Erythroblast (primary cell): ENCODE data around the gene ANKRD36B.
"Not testable (repeated sequence)": the region's sequence is repeated elsewhere in the genome, so short reads cannot be mapped to it uniquely, and the experiment has no call there.

Experiments
- GATA1 ChIP-seq: IDR thresholded peaks from 2 replicates; pipeline ENCODE4 v1.6.1; 2011; ENCODE audit warnings: low read depth, mild to moderate bottlenecking, control low read depth, low read length, moderate library complexity
- POLR2A ChIP-seq: IDR thresholded peaks from 2 replicates; pipeline ENCODE4 v1.6.1; 2011; ENCODE audit warnings: mild to moderate bottlenecking, low read length

DNA sequence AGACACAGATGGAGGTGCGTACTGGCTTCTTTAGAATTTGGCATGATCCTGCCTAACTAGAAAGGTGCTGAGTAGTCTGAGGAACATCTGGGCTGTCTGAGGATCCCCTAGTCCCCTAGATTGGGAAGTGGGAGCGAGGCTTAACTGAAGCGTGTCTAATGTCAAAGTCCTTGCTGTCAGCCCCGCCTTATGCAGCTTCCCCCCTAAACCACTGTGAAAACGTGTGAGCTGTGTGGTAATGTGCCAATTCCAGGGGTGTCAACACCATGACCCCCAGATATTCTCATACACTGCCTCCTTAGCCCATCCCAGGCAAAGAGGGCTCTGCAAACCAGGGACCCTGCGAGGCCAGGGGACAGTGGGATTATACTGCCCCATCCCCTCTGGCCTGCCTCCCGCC, 22.2 kb upstream of the ANKRD36B start:
- TF ChIP-seq POLR2A, GATA1: not testable (repeated sequence)
